ENCODE results near the gene FUT6.
"Not testable (repeated sequence)": the region's sequence is repeated elsewhere in the genome, so short reads cannot be mapped to it uniquely, and the experiment has no call there.

The FUT6 gene

DNA sequence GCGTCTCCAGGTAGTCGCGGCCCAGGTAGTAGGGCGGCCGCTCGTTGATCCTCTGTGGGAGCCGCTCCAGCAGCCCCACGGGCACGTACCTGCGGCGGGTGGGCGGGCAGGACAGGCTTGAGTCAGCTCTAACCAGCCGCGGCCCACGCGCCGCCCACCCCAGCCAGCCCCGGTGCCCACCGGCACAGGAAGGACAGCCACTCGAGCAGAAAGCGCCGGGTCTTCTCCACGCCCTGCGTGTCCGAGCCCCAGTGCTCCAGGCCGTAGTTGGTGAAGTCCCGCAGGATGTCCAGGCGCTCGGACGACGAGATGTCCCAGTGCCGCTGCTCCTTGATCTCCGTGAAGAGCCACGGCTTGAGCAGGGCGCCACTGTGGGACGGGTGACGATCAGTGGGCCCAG is 54.1 kb downstream of the FUT6 start:
- peaks cover 5% of the 10 kb centered on the region for H3K4me1 ChIP-seq (ENCODE audit: insufficient read depth, insufficient read length)
- no peak for DNase-seq (ENCODE audit: low read depth, low spot score)
- H3K27me3 ChIP-seq (ENCODE audit: insufficient read depth, insufficient read length) = no peaks in the 10 kb centered on the region
- no peak overlapping the region for H3K9ac ChIP-seq (ENCODE audit: insufficient read length, low read depth)
- H3K9me3 ChIP-seq (ENCODE audit: insufficient read depth, low read length) = no peaks in the 10 kb centered on the region
- TF ChIP-seq ZNF274 (IDR thresholded peaks at IDR 0.05; ENCODE audit: low read depth, low read length) = no peak
- TF ChIP-seq YY1 (IDR thresholded peaks at IDR 0.05; ENCODE audit: insufficient read depth, insufficient read length) = no peak
- TF ChIP-seq SUZ12 (IDR thresholded peaks at IDR 0.05; ENCODE audit: extremely low read depth, insufficient read depth, insufficient read length) = no peak
- peaks cover 81% of the 10 kb centered on the region for H3K36me3 ChIP-seq (ENCODE audit: insufficient read depth, insufficient read length, low read length)
- H3K4me3 ChIP-seq (ENCODE audit: insufficient read length, low read depth) = no peak overlapping the region

DNA sequence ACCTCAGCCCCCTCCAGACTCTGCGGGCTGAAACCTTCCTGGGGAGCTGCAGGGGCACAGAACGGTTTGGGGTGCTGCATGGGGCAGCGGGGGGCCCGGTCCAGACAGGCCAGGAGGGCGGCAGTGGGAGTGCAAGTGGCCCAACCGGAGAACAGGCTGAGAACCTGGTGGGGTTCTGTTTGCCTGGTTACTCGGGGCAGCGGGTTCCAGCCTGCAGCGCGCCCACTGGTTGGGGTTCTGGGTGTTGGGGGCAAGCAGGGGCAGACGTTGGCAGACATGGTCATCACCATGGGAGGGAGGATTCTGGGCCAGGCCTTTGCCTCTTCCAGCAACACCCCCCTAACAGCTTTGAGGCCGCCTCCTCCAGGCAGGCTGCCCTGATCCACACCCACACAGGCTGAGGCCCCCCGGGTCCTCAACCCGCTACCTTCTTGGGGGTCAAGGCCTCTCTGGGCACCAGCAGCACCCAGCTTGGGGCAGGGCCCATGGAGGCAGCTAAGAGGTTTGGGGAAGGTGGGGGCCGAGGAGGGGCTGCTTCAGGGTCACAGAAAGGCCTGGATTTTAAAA is 54.8 kb downstream of the FUT6 start, which contains the start of gene PRR22:
Gene PRR22, minus strand, starts transcription at position 166 of the 567 bp plus-strand sequence. Its CDS starts 86 bp downstream, at position 80.
- H3K9ac ChIP-seq (ENCODE audit: insufficient read length, low read depth) = no peak within 1 kb of the TSS
- H3K4me1 ChIP-seq (ENCODE audit: insufficient read depth, insufficient read length) = peaks cover 2% of the 10 kb centered on the region
- peaks cover 76% of the 10 kb centered on the region for H3K36me3 ChIP-seq (ENCODE audit: insufficient read depth, insufficient read length, low read length)
- no peaks in the 10 kb centered on the region for H3K9me3 ChIP-seq (ENCODE audit: insufficient read depth, low read length)
- no peak within 1 kb of the TSS for H3K4me3 ChIP-seq (ENCODE audit: insufficient read length, low read depth)
- DNase-seq (ENCODE audit: low read depth, low spot score) = no peak
- TF ChIP-seq SUZ12 (IDR thresholded peaks at IDR 0.05; ENCODE audit: extremely low read depth, insufficient read depth, insufficient read length) = no peak
- no peak for TF ChIP-seq ZNF274 (IDR thresholded peaks at IDR 0.05; ENCODE audit: low read depth, low read length)
- no peak for TF ChIP-seq YY1 (IDR thresholded peaks at IDR 0.05; ENCODE audit: insufficient read depth, insufficient read length)
- no peaks in the 10 kb centered on the region for H3K27me3 ChIP-seq (ENCODE audit: insufficient read depth, insufficient read length)

DNA sequence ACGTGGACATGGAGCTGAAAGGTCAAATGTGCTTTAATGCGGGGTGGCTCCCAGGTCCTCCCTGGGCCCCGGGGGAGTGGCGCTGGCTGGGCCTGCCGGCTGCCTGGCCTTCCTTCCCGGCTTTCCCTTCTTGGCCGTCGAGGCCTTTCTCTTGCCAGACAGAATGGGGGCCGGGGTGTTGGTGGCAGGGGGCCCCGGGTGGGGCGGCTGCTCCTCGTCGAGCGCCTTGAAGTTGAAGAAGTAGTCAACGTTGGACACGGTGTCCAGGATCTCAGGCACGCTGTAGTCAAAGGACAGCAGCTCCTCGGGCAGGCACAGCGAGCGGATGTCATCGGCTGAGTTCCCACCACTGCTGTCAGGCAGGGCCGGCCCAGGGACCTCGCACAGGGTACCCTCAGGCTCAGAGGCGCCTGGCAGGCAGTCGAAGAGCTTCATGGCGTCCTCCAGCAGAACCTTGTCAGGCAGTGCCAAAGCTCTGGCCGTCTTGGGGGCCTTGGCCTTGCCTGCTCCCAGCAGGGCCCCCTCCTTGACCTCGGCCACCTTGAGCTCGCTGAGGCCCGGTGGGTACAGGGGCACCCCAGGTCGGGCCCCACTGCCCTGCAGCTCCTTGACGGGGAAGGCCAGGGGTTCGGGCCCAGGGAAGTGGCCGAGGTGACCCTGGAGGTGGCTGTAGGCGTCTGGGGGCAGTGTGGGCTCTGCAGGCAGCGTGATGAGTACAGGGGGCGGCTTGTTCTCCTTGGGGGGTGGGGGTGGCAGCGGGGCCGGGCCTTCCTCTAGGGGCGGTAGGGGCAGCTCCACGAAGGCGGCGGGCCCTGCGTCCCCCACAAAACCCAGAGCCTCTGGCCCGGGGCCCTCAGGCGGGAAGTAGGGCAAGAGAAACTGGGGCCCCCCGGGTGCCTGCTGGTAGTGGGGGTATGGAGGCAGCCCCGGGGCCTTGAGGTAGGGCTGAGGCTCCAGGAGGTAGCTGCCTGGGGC is 56.3 kb downstream of the FUT6 start:
- H3K4me3 ChIP-seq (ENCODE audit: insufficient read length, low read depth) = no peak overlapping the region
- peaks cover 63% of the 10 kb centered on the region for H3K36me3 ChIP-seq (ENCODE audit: insufficient read depth, insufficient read length, low read length)
- H3K9ac ChIP-seq (ENCODE audit: insufficient read length, low read depth) = no peak overlapping the region
- peaks cover 4% of the 10 kb centered on the region for H3K4me1 ChIP-seq (ENCODE audit: insufficient read depth, insufficient read length)
- no peaks in the 10 kb centered on the region for H3K9me3 ChIP-seq (ENCODE audit: insufficient read depth, low read length)
- DNase-seq (ENCODE audit: low read depth, low spot score) = no peak
- TF ChIP-seq ZNF274 (IDR thresholded peaks at IDR 0.05; ENCODE audit: low read depth, low read length) = no peak
- TF ChIP-seq SUZ12 (IDR thresholded peaks at IDR 0.05; ENCODE audit: extremely low read depth, insufficient read depth, insufficient read length) = no peak
- no peak for TF ChIP-seq YY1 (IDR thresholded peaks at IDR 0.05; ENCODE audit: insufficient read depth, insufficient read length)
- no peaks in the 10 kb centered on the region for H3K27me3 ChIP-seq (ENCODE audit: insufficient read depth, insufficient read length)

- no peak overlapping the region for H3K4me3 ChIP-seq (ENCODE audit: insufficient read length, low read depth)
- no peaks in the 10 kb centered on the region for H3K27me3 ChIP-seq (ENCODE audit: insufficient read depth, insufficient read length)
- H3K9me3 ChIP-seq (ENCODE audit: insufficient read depth, low read length) = no peaks in the 10 kb centered on the region
- DNase-seq (ENCODE audit: low read depth, low spot score) = no peak
- peaks cover 54% of the 10 kb centered on the region for H3K36me3 ChIP-seq (ENCODE audit: insufficient read depth, insufficient read length, low read length)
- TF ChIP-seq SUZ12 (IDR thresholded peaks at IDR 0.05; ENCODE audit: extremely low read depth, insufficient read depth, insufficient read length) (no peak), YY1 (IDR thresholded peaks at IDR 0.05; ENCODE audit: insufficient read depth, insufficient read length) (no peak), ZNF274 (IDR thresholded peaks at IDR 0.05; ENCODE audit: low read depth, low read length) (no peak)
- H3K9ac ChIP-seq (ENCODE audit: insufficient read length, low read depth) = no peak overlapping the region
- peaks cover 2% of the 10 kb centered on the region for H3K4me1 ChIP-seq (ENCODE audit: insufficient read depth, insufficient read length)
These were observed 57.2 kb downstream of the FUT6 start for GRCh38 chr19:5782322-5782721.

DNA sequence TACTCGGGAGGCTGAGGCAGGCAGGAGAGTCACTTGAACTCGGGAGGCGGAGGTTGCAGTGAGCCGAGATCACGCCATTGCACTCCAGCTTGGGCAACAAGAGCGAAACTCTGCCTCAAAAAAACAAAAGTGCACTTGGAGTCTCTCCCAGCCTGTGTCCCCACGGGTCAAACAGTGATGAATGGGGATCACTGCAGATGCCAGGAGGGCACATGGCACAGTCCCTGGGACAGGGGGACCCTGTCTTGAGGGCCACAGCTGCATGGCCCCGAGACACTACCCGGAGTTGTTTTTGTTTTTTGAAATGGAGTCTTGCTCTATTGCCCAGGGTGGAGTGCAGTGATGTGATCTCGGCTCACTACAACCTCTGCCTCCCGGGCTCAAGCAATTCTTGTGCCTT is 58.6 kb downstream of the FUT6 start:
- H3K9me3 ChIP-seq (ENCODE audit: insufficient read depth, low read length); DNase-seq (ENCODE audit: low read depth, low spot score): not testable (repeated sequence)

More for the DNA sequence above, 58.6 kb downstream of the FUT6 start:
- H3K4me1 ChIP-seq (ENCODE audit: insufficient read depth, insufficient read length); H3K9ac ChIP-seq (ENCODE audit: insufficient read length, low read depth); H3K27me3 ChIP-seq (ENCODE audit: insufficient read depth, insufficient read length); H3K4me3 ChIP-seq (ENCODE audit: insufficient read length, low read depth): not testable (repeated sequence)
- peaks cover 40% of the 10 kb centered on the region for H3K36me3 ChIP-seq (ENCODE audit: insufficient read depth, insufficient read length, low read length)
